Activated T-helper 1 cell treated with anti-CD3 and anti-CD28 coated beads, Interleukin-2, amount 50 U/mL, for 16 hours (primary cell): Measurements from ENCODE around the gene SMIM13.

Experiments used
- DNase-seq, 2 donors: peaks; one replicate each; pipeline ENCODE4 v3.0.0-alpha.2; 2020; ENCODE audit warnings: low read depth in 1 of 2, low spot score in 1 of 2

Gene SMIM13

GRCh38 chr6:11120271-11121005, 26.8 kb downstream of the SMIM13 start:
- DNase-seq = no peak

- DNase-seq = no peak
Measured at GRCh38 chr6:11121851-11122250, 28.2 kb downstream of the SMIM13 start.

DNA sequence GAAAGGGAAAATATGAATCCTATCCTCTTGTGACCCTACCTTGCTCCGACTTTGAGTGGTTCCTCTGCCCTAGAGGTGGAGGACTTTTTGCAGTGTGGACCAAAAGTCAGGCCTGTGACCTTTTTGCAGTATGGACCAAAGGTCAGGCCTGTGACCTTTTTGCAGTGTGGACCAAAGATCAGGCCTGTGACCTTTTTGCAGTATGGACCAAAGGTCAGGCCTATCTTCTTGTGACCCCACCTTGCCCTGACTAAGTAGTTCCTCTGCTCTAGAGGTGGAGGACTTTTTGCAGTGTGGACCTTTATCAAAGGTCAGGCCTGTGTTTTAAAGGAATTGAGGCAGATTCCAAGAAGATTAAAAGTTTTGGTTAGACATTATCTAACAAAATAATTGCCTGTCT, 28.7 kb downstream of the SMIM13 start:
- no peak for DNase-seq

- no peak for DNase-seq
Measured at GRCh38 chr6:11123978-11124377, 30.3 kb downstream of the SMIM13 start.

- DNase-seq = no peak
Measured at GRCh38 chr6:11126876-11127275, 33.2 kb downstream of the SMIM13 start.

DNA sequence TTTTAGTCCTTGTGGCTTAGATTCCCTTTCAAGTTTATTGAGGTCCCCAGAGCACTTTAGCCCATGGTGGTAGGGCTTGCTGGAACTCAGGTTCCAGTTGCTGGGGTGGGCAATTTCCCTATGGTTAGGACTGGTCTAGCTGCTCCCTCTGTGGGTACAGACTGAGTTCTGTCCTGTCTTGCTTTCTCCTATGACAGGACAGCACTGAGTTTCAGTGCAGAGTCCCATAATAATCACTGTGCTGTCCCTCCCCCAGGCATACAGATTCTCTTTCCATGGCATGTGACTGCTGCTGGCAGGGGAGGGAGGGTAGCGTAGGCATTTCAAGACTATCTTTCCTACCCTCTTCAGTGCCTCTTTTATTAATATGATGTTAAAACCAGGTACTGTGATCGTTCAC, 35.0 kb downstream of the SMIM13 start:
- DNase-seq = no peak

DNA sequence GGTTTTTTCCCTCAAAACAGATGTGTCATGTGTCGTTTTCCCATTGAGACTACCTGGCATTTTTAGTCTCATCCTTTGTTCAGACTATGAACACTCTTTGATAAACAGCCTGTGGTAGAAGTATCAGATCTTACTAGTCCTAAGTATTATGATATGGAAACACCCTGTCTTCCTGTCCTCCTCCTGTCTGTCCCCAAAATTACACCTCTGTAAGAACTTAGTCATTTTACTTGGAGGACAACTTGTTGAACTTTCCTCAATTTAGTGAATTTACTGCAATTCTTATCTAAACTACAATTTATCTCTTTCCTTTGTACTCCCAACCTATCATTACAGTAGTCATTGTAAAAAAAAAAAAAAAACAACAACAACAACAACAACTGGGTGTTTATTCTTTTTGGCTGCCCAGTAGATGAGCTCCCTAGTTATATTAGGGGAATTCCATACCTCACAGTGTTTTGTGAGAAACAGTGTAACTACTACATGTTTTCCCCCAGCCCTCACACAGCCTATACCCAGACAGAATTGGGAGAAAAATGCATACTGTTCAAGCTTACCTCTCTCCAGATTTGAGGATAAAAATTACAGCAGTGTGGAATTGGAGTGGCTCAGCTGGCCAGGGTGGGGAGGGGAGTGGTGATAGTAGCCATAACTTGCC, 36.4 kb downstream of the SMIM13 start:
- no peak for DNase-seq

GRCh38 chr6:11130605-11131004, 37.0 kb downstream of the SMIM13 start:
- no peak for DNase-seq

GRCh38 chr6:11132194-11132888, 38.7 kb downstream of the SMIM13 start:
- DNase-seq = no peak

DNA sequence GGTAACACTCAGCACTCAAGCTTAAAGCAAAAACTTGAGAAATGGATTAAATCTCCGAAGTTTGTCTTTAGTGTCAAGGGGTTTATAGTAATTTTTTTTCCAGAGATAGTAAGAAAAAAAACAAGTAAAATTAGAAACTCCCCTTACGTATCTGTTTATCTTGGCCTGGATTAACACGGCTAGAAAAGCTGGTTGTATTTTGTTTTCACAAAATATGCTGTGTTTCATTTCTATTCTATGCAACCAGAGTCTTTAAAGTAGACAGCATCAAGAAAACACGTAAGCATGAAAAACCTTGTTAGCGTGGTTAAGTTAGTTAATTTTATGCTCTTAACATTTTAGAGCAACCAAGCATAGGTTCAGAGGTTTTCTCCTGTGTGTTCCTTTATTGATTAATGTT, 39.6 kb downstream of the SMIM13 start:
- no peak for DNase-seq

DNA sequence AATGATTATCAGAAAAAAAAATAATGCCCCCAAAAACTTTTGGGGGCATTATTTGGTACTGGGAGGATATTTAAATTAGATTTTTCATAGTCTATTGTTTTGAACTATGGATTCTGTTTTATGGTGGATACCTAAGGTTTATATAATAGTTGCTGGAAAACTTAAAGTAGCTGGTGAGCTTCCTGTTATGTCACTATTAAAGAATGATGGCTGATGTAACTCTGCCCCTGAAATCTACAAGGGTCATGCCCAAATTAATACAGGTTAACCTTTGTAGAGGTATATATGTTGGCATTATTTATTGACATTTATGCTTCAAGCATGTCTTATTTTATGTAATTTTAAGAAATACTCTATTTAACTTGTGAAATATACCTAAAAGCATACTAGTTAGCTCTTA, 43.2 kb downstream of the SMIM13 start:
- DNase-seq = no peak

- DNase-seq = no peak
Measured at GRCh38 chr6:11139051-11139960, 45.7 kb downstream of the SMIM13 start.

GRCh38 chr6:11140056-11140455, 46.4 kb downstream of the SMIM13 start:
- no peak for DNase-seq

DNA sequence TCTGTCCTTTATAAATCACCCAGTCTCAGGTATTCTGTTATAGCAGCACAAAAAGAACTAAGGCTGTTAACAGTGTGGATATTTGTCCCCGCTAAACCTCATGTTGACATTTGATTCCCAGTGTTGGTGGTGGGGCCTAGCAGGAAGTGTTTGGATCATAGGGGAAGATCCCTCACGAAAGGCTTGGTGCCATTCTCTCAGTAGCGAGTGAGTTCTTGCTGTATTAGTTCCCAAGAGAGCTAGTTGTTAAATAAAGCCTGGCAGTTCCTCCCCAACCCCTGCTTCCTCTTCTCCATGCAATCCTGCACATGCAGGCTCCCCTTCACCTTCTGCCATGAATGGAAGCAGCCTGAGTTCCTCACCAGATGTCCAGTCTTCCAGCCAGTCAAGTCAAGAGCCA, 47.7 kb downstream of the SMIM13 start:
- no peak for DNase-seq

- DNase-seq = no peak
Measured at GRCh38 chr6:11142296-11143027, 48.8 kb downstream of the SMIM13 start.

GRCh38 chr6:11143394-11144371, 50.0 kb downstream of the SMIM13 start:
- no peak for DNase-seq

DNA sequence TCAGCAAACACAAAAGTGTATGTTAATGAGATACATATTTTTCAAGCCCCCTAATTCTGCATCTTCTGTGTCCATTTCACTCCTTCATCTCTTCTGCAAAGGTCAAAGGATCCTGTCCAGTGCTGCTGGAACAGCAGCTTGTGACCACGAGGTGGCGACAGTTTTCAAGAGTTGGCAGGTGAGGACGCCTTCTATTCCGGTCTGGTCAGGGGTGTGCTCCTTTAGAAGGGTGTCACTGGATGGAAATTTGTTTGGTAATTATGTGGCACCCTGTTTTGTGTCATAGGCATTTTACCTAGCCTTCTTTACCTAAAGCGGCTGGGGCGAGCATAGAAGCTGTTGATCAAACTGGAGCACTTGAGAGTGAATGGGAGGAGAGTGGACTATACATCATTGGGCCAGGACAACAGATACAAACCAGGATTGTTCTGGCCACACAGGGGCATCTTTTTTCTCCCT, 50.8 kb downstream of the SMIM13 start:
- peak; percentile 45 to 57 for DNase-seq

- no peak for DNase-seq
Measured at GRCh38 chr6:11146117-11146826, 52.6 kb downstream of the SMIM13 start.

DNA sequence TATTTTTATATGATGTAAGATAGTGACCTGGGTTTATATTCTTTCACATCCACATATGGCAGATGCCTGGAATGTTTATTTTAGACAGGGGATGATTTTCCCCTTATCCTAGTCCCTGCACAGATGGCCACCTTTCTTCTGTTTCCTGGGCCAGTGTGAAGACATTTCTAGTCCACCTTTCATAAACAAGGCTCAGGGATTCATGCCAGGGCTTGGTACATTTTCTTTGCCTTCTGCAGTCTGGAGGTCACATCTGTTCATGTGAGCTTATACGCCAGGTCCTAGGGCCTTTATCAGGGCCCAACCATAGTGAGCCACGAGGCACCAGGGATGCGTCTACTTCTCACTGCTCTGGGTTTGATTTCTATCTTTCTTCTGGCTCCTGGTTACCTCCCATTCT, 55.9 kb downstream of the SMIM13 start:
- no peak for DNase-seq
